CD1c-positive myeloid dendritic cell (primary cell): Measurements from ENCODE around the gene ATL1.
"Not testable (repeated sequence)": the region's sequence is repeated elsewhere in the genome, so short reads cannot be mapped to it uniquely, and the experiment has no call there.

Experiments
- DNase-seq: peaks from one replicate; pipeline ENCODE4 v3.0.0-alpha.2; 2016; ENCODE audit errors: extremely low spot score

Gene ATL1

DNA sequence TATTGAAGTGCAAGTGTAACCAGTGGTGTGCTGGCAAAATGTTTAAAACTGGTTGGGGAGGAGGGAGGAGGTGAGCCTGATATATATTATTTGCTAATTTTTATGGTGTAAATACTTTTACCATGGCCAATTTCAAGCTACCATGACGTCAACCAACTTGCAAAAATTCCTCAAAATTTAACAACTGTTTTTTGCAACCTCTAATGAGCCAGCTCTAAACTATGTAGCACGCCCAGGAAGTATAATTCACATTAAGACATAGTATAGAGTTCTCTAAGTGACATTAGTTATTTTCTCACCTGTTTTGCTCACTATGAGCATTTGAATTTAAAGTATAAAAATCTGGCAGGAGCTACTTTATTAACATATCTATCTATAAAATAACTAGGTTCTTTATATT is 41.4 kb downstream of the ATL1 start:
- DNase-seq, result no peak

DNA sequence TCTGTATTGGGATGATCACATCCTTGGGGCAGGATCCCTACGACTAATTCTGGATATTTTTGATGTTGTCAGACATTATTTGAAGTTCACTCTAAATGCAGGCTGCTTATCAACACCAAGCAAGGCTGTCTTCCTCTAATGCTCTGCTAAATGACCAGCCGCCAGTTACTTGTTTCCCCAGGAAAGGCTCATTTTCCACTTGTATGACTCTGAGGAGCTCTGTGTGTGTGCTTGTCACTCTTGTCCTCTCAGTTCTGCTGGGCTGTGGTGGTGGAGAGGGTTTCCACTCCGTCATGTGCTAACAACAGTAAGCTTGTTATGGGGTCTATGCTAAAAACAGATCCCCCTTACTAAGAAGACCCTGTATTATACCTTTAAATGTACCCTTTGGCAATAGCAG is 42.1 kb downstream of the ATL1 start:
- DNase-seq, result no peak

DNA sequence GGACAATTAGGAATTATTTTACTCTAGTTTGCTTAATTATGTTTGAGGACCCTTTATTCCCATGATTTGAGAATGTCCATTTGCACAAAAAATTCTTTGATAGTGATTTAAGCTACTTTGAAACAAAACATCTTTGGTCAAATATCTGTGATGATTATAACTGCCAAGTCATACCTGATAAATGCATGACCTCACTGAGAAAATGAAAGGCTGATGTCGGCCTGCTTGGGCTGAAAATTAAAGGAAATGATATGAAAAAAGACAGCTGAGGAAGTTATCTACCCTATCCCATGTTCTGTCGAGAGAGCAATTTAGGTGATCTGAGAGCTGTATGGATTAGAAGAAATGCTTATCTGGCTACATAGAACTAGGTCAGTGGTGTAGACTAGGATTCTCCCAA is 43.6 kb downstream of the ATL1 start:
- DNase-seq, result no peak

DNA sequence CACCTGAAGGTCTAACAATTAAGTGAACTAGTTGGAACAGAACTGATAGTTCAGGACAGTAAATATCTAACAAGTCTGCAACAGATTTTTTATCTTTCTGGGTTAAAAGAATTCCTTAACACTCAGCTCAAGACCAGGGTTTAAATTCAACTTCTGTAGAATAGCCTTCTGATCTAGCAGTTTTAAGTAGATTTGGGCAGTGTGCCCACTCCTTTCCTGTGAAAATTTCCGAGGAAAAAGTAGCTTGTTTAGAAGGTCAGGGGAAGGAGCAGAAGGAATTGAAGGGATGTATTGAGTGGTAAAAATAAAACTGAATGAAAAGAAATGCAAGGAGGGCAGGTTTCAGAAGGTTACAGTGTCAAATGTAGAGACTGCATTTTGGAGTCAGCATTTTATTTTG is 45.8 kb downstream of the ATL1 start:
- no peak for DNase-seq

DNA sequence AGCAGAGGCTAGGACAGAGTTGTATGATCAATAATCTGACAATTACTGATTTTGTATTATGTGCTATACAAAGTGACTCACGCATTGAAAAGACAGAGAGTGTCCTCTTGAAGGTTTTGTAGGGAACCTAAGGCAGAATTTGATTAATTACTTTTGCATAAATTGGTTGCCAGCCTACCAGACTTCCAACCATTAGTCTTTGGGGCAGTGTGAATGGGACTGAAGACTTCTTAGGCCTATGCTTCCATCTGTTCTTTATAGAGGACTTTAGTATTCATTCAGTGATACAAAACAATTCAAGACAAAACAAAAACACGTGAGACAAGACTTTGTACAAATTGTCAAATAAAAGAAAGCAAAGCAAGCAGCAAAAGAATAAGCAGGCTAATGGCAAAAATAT is 46.5 kb downstream of the ATL1 start:
- no peak for DNase-seq

DNA sequence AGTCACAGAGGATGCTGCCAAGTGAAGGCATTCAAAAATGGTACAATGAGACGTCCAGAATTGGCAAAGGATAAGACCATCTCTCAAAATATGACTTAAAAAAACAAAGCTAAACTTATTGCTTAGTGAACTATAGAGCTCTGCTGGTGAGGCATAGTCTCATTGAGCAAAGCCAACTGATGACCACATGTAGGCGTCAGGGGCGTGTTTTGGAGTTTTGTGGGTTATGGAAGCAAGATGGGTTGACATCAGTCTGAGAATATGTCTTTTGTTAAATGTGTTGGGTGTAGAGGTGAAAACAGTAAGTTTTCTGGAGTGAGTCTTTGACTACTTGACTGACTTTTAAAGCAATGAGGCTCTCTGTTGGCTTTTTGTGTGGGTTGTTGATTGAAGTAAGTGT is 47.2 kb downstream of the ATL1 start:
- DNase-seq, result no peak

DNA sequence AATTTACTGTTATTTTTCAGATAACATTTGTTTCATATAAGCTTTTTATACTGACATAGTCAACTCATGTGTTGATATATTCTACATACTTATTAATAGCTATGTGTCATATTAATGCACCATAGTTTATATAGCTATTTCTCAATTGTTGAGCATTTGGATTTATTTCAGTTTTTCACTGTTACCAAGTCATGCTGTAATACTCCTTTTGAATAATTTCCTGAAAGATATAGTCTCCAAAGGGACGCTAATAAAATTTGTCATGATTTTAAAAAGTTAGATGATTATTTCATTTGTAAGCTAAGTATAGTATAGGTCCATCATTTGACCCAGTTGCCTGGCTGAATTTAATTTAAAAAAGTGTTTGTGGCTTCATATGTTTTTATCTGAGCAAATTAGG is 47.8 kb downstream of the ATL1 start:
- no peak for DNase-seq

DNA sequence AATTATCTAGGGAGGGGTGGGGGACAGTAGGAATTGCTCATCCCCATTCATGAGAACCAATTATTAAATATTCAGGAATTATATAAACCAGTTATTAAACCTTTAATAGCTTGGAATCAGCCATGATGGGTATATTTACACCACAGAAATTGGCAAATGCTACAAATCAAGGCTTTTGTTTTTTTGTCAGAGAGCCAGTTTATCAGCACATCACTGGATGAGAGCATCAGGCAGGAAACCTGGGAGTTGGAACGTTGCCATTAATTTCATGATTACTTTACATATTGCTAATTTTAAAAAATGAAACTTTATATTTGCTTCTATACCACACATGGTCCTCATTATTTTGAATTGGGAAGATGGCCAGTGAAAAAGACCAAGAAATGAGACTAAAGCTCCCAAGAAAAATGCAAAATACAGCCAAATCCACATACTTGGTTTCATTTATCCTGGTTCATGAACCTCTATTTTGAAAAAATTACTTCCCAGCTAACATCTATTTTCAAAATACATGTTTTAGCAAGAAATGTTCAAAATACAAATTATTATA is 48.4 kb downstream of the ATL1 start:
- no peak for DNase-seq

DNA sequence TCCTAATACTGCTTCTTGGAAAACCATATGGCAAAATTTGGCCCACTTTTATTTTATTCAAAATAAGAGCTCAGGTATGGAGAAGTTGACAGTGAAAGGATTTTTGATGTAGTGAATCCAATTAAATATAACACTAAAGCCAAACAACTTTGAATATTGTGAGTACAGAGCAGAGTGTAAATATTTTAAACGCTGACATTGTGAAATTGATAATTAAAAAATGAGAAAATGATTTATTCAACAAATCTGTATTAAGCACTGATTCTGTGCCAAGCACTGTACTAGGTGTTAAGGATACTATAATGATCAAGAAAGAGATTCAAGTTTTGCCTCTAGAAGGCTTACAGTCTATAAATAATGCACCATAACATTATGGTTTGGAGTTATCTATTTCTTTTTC is 50.5 kb downstream of the ATL1 start:
- DNase-seq, result no peak

DNA sequence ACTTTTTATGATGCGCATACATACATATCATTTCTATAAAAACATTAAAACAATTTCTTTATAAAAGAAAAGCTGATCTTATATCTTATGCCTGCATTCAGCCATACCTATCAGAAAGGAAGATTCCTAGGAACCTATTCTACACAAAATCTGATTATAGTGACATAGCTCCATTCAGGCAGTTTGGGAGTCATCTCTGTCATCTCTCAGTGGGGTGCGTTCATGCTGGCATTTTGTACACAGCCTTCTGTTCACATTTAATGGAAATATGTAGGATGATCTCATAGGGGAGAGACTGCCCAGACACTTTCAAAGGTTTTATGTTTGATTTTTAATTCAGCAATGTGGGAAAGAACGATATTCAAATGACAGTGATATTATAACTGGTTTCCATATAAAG is 52.9 kb downstream of the ATL1 start:
- DNase-seq, result no peak

DNA sequence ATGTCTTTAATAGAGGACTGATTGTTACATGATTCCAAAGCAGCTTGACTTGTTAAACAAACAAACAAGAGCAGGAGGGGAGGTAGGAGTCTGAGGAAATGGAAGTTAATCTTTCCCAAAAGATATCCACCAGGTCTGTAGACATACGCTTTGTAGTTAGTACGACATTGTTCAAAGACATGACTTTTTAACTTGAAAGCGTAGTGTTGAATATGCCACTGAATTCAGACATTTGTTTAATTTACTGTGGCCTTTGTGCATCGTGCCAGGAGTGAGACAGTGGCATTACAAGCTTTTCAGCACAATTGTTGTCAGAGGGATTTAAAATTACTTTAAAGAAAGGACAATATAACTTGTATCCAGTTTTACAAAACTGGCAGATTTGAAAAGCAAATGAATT is 55.1 kb downstream of the ATL1 start:
- DNase-seq, result no peak

DNA sequence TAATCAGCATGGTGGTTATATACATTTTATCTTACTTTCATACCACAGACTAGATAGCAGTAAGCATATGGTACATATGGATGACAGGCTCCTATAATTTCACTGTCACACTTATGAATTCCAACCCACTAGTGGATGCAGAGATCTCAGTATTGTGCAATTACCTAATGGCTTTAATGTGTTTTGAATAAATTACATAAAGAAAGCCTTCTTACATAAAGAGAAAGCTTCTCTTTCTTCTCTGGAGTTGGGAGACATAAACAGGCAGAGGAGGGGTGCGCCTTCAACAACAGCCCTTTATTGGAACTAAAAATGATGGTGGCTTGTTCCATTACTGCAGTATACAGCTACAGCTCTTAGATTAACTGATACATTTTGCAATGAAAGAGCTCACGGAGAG is 55.6 kb downstream of the ATL1 start:
- no peak for DNase-seq

DNA sequence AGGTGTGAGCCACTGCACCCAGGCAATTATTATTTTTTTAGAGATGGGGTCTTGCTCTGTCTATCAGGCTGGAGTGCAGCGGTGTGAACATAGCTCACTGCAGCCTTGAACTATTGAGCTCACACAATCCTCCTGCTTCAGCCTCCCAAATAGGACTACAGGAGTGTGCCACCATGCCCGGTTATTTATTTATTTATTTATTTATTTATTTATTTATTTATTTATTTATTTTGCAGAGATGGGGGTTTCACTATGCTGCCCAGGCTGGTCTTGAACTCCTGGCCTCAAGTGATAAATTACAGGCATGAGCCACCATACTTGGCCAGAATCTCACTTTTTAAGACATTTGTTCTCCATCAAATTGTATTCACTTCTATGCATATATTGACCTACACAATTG is 56.3 kb downstream of the ATL1 start:
- no peak for DNase-seq

DNA sequence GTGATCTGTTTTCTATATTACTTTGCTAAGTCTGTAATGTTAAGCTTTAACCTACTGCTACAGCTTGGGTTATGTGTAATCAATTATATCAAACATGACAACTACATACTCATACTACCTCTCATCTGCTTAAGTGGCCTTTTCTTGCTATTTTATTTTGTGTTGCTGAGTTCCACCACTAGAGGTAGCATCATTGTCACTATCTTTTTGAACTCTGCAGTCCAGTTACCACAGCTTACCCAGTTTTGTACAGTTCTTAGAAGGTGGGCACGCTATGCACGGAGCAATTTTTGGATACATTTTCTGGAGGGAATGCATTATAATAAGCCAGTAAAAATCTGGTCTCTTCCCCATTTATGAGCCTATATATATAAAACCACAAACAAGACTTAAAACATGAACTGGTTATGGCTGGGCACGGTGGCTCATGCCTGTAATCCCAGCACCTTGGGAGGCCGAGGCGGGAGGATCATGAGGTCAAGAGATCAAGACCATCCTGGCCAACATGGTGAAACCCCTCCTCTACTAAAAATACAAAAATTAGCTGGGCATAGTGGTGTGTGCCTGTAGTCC is 59.7 kb downstream of the ATL1 start:
- DNase-seq, result peak; percentile 19

DNA sequence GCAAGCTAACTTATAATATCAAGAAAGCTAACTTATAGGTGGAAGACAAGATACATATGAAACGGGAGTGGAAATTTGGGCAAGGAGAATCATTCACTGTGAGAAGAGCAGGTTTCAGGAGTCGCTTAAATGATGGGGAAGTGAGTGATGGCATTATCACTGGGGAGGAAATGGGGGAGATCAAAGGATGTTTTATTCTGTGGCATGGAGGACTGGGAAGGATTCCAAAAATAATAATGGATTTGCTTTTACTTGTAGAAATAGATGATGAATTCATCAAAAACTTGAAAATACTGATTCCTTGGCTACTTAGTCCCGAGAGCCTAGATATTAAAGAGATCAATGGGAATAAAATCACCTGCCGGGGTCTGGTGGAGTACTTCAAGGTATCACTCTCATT is 60.4 kb downstream of the ATL1 start:
- DNase-seq, result no peak

DNA sequence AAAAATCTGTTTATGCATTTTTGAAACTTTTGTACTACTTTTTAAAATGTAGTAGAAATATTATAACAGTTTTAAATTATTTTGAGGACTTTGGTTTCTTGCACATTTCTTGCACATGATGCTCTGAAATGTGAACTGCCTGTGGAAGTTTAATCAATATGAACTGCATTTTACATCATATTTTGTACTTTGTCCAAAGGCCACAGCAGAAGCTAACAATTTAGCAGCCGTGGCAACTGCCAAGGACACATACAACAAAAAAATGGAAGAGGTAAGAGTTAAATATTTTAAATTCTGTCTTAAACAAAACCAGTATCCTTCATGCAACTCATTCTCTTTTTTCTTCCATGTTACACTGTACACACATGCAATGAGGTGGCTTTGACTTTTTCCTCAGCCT is 63.0 kb downstream of the ATL1 start:
- DNase-seq, result no peak

DNA sequence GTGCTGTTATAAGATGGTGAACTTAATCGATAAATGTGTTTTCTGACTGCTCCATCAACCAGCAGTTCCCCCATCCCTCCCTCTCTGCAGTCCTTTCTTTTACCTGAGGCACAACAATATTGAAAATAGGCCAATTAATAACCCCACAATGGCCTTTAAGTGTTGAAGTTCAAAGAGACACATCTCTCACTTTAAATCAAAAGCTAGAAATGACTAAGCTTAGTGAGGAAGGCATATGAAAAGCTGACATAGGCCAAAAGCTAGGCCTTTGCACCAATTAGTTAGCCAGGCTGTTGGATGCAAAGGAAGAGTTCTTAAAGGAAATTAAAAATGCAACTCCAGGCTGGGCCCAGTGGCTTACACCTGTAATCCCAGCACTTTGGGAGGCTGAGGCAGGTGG is 64.5 kb downstream of the ATL1 start:
- DNase-seq, result no peak

DNA sequence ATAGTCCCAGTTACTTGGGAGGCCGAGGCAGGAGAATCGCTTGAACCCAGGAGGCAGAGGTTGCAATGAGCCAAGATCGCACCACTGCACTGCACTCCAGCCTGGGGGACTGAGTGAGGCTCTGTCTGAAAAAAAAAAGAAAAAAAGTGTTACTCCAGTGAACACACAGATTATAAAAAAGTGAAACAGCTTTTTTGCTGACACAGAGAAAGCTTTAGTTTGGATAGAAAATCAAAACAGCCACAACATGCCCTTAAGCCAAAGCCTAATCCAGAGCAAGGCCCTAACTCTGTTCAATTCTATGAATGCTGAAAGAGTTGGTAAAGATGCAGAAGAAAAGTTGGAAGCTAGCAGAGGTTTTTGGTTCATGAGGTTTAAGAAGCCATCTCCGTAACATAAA is 65.0 kb downstream of the ATL1 start:
- DNase-seq, result not testable (repeated sequence)

DNA sequence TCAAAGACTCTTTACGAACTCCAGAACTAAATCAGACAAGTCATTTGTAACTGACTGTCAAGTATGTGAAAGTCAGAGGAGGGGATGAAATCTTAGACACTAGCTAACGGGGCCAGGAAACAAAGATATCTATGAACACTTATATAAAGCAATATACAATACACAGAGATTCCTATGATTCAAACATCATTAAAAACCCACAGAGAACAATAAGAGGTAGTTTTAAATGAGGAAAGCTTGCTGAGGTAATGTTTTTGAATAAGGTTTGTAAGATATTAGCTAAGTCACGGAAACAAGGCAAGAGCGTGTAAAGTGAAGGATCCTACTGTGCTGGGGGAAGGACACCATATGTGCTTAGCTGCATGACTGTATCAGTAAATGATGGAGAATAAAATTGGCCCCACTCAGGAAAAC is 71.5 kb downstream of the ATL1 start:
- DNase-seq, result no peak

DNA sequence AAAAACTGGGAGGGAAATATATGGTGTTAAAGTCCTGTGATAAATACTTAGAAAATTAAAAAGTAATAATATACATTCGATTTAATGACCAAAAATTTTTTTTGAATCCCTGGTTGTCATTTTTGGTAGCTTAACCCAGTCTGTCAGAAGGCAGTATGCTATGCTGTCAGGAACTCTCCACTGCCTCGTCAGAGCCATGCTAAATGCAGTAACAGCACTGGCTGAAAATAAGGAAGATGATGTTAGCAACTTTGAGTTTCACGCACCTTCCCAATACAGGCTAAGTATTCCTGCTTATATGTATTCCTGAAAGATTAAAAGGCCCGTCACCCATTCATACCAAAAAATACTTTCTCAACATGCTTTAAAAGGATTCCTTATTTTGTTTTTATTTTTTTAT is 74.0 kb downstream of the ATL1 start:
- DNase-seq, result no peak

DNA sequence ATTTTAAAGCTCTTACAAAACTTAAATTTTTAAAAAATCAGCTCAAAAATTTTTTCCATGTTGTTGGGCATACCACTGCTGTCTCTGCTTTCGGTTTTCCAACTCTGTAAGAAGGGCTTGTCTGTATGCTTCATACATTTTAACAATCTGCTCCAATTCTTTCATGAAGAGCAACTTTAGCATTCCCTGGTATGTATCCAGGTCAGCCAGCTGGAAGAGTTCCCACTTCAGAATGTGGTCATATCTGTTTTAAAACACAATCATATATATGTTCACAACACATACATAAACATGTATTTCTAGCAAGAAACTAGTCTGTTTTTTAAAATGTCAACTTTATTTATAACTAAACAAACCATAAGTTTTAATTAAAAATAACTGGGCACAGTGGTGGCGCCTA is 75.2 kb downstream of the ATL1 start:
- DNase-seq, result no peak

DNA sequence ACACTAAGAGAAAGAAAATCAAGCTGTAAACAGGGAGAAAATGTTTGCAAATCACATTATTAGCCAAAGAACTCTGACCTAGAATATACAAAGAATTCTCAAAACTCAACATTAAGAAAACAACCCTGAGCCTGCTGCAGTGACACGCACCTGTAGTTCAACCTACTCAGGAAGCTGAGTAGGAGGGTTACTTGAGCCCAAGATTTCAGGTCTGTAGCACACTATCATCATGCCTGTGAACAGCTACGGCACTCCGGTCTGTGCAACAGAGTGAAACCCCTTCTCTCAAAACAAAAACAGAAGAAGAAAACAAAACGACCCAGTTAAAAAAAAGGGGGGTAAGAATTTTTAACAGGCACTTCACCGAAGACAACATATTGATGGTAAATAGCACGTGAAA is 87.3 kb downstream of the ATL1 start:
- DNase-seq, result no peak

DNA sequence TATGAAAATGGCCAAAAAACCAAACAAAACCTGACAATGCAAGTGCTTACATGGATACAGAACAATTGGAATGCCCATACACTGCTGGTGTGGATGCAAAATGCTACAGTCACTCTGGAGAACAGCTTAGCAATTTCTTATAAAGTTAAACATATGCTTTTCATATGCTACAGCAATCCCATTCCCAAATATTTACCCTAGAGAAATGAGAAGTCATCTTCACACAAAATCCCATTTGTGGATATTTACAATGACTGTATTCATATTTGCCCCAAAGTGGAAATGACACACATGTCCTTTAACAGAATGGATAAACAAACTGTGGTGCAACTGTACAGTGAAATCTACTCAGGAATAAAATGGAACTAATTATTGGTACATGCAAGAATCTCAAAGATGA is 87.8 kb downstream of the ATL1 start:
- DNase-seq, result no peak

DNA sequence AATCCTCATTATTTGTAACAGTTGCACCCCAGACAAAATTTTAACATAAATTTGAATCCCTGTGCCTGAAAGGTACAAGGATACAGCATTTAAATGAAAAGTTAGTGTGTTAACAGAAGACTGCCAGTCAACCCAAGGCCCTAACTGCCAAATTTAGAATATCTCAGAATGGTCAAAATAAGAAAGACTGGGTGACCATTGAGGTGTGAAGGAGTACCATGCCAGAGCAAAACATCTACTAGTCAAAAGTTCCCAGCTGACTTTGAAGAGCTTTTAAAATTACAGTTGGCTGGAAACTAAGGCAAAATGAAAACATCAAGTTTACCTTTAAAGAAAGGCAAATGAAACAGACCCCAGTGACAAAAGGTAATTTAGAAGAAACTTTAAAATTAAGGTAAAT is 89.7 kb downstream of the ATL1 start:
- no peak for DNase-seq

DNA sequence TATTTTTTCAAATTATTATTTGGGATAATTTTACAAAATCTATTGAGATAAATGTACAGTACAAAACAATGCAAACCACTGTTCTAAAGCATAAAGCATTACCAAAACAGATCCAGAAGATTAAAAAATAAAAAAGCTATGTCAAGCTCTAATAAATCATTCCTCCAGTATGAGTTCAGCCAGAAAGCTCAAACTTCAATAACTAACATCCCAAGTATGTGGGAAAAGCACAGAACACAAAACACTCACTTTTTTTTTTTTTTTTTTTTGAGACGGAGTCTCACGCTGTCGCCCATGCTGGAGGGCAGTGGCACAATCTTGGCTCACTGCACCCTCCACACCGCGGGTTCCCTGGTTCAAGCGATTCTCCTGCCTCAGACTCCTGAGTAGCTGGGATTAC is 96.8 kb downstream of the ATL1 start:
- DNase-seq, result no peak
